ENCODE measurements around the gene TOGARAM2.

The TOGARAM2 gene

GRCh38 chr2:29024882-29025430, 43.9 kb downstream of the TOGARAM2 start:
- no peak for DNase-seq

- no peak for DNase-seq
These were observed 44.6 kb downstream of the TOGARAM2 start for GRCh38 chr2:29025711-29026110.

- no peak for DNase-seq
These were observed 49.9 kb downstream of the TOGARAM2 start for GRCh38 chr2:29031046-29031445.

- no peak for DNase-seq
These were observed 51.1 kb downstream of the TOGARAM2 start for GRCh38 chr2:29032189-29032588.

- no peak for DNase-seq
These were observed 52.1 kb downstream of the TOGARAM2 start for GRCh38 chr2:29033172-29033571.

- no peak for DNase-seq
These were observed 52.6 kb downstream of the TOGARAM2 start for GRCh38 chr2:29033656-29034055.

- no peak for DNase-seq
These were observed 54.1 kb downstream of the TOGARAM2 start for GRCh38 chr2:29035016-29035745.

GRCh38 chr2:29039718-29040480, 58.8 kb downstream of the TOGARAM2 start:
- no peak for DNase-seq

GRCh38 chr2:29040552-29040951, 59.5 kb downstream of the TOGARAM2 start:
- no peak for DNase-seq

GRCh38 chr2:29041161-29041660, 60.1 kb downstream of the TOGARAM2 start:
- DNase-seq, result no peak

GRCh38 chr2:29042561-29043075, 61.5 kb downstream of the TOGARAM2 start:
- no peak for DNase-seq

GRCh38 chr2:29044459-29044858, 63.4 kb downstream of the TOGARAM2 start:
- no peak for DNase-seq

GRCh38 chr2:29046321-29046720, 65.2 kb downstream of the TOGARAM2 start:
- DNase-seq, result no peak

GRCh38 chr2:29047083-29047845, 66.2 kb downstream of the TOGARAM2 start:
- no peak for DNase-seq

- no peak for DNase-seq
These were observed 69.5 kb downstream of the TOGARAM2 start for GRCh38 chr2:29050591-29050990.

- DNase-seq, result no peak
These were observed 70.6 kb downstream of the TOGARAM2 start for GRCh38 chr2:29051730-29052129.

- DNase-seq, result no peak
These were observed 71.7 kb downstream of the TOGARAM2 start for GRCh38 chr2:29052807-29053206.

- no peak for DNase-seq
These were observed 72.1 kb downstream of the TOGARAM2 start for GRCh38 chr2:29053223-29053622.

- no peak for DNase-seq
These were observed 72.7 kb downstream of the TOGARAM2 start for GRCh38 chr2:29053670-29054400.

GRCh38 chr2:29054430-29054829, 73.3 kb downstream of the TOGARAM2 start:
- DNase-seq, result no peak

GRCh38 chr2:29055601-29056000, 74.5 kb downstream of the TOGARAM2 start:
- no peak for DNase-seq

GRCh38 chr2:29056452-29056851, 75.4 kb downstream of the TOGARAM2 start:
- no peak for DNase-seq
